HG03045 (cell line): ENCODE measurements around the gene ANKRD13A.

Source experiments
- ATAC-seq: cut with Tn5 transposase; IDR thresholded peaks from one replicate; pipeline ENCODE4 v1.9.1; 2021; ENCODE audit warnings: mild to moderate bottlenecking, moderate library complexity; ENCODE audit not compliant: unreplicated experiment

The ANKRD13A gene

GRCh38 chr12:109998904-109999648, at the start of gene ANKRD13A:
Gene ANKRD13A, plus strand, starts transcription at chr12:109999430. Its CDS starts 259 bp downstream, at chr12:109999689.
- ATAC-seq, result peak; percentile 54

GRCh38 chr12:109950625-109951024, 48.6 kb upstream of the ANKRD13A start:
- ATAC-seq, result no peak

DNA sequence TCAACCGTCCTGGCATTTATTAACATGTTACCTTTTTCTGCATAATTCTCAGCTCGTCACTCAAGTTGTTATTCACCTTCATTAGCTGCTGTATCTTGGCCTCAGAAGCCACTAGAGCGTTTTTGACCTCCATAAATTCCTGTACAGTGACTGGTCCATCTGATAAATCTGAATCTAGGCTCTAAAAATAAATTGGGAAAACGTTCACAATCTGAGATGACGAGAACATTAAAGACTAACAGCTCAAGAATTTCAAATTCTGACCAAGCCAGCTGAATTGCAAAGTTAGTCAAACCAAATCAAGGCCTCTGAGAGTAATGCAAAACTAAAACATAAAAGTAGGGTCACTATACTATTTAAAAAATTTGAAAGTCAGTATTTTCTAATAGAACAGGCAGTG, 48.1 kb upstream of the ANKRD13A start:
- ATAC-seq, result no peak

GRCh38 chr12:109951751-109952150, 47.5 kb upstream of the ANKRD13A start:
- ATAC-seq, result no peak

DNA sequence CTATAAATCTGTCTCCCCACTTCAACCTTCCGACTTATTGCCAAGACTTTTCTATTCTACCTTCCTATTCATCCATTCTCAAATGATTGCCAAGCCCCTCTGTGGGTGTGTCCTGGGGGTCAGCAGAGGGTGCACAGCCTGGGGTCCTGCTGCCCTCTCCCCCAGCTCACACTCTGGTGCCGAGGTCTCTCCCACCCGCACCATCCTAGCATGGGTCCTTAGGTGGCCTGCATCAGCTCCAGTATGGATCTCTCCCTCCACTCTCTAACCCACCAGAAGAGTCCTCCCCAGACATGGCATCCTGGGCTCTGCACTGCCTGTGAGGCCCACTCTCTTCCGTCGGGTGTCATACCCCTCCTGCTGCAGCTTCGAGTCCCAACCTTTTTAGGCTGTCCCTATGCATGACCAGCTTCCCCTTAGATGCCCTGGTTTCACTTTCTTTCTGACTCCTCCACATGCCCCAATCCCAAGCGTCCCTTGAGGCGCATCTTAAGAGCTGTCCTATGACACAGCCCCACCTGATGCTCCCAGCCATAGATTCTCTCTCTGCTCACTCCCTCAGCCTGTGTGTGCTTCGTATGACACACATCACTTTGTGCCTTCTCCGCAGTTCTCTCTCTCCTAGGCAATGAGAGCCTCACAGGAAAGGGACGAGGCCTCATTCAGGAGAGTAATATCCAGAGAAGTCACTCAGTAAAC, 46.9 kb upstream of the ANKRD13A start:
- no peak for ATAC-seq

- ATAC-seq, result no peak
Measured at GRCh38 chr12:109952873-109953272, 46.4 kb upstream of the ANKRD13A start.

DNA sequence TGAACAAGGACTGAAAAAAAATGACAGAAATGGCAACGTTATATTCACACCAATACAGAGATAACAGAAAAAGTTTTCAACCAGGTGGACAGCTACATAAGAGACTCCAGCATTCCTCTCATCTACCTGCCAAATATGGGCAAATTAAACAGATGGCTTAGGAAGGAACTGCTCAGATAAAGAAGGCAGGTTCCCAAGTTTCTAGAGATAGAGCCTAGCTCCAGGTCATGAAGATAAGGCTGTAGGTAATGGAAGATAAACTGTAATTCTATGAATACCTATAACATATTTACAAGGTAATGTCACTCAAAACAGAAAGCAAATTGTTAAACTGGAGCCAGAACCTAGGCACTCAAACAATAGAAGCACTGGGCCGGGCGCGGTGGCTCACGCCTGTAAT, 45.6 kb upstream of the ANKRD13A start:
- no peak for ATAC-seq

- ATAC-seq, result no peak
Measured at GRCh38 chr12:109958374-109958773, 40.9 kb upstream of the ANKRD13A start.

DNA sequence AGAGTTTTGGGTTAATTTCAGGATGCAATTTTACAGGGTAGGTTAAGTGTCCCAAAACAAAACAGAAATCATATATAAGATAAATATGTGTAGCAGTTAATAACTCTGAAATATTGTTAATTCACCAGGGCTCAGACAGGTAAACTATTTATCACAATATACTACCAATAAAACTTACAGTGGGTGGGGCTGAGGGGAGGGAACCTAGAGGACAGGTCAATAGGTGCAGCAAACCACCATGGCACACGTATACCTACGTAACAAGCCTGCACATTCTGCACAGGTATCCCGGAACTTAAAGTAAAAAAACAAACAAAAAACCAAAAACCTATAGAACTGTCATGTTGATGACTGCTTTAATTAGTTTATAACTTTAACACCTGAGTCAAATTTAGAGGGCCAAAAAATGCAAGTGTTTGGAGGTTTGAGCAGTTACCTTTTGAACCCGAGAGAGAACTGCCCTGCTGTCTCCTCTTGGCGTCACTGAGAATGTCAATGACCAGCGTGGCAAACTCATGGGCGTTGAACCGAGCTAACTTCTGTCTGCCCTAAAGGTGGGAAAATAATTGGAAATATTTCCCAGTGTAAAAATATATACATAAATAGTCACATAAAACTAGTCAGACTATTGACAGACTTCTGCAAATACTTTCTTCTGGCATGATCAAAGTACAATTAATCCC, 39.7 kb upstream of the ANKRD13A start:
- ATAC-seq, result no peak

- ATAC-seq, result no peak
Measured at GRCh38 chr12:109961201-109961600, 38.0 kb upstream of the ANKRD13A start.

DNA sequence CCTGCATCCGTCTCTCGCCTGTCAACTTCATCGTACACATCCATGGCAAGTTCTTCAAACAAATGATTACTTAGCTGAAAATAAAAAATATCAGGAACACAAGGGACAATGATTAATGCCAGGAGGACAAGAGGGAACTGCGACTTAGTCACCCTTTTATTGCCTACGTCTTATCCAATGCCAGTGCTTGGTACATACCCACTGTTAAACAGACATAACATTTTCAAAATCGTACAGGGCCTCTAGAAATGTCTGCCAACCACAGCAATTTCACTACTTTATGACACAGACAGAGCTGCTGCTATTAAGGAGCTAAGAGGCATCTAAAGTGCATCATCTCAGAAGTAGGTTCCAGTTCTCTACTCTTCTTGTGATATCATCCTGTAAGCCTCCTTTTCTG, 37.6 kb upstream of the ANKRD13A start:
- ATAC-seq, result no peak

DNA sequence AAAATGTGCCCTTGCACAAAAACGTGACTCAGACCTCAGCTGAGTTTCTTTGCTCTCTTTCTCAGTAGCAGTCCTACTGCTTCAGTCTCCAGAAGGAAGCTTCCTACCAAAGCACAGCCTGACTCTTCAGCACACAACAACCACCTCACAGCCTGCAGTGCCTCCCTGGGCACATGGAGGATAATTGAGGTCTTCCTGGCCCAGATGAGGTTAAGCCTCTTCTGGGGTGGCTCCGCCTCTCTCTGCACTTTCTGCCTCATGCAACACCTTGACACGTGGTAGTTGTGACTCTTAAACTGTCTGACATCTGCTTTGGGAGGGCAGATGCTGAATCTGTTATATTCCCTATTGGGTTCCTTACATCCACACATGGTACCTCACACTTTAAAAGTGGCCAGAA, 36.8 kb upstream of the ANKRD13A start:
- ATAC-seq, result no peak

DNA sequence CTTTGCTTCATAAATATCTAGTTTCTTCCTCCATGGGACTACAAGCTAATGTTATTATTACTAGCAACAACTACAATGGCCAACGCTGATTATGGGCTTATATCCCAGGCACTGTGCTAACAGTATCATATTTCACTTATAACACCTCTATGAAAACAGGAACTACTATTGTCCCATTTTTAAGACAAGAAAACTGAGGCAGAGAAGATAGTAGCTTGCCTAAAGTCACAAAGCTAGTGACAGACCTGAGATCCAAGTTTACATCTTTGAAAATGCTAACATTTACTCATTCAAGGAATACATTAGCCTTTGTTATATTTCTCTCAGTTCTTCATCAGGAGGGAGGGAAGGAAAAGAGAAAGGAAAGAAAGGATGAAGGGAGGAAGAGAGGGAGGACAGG, 35.9 kb upstream of the ANKRD13A start:
- no peak for ATAC-seq

GRCh38 chr12:109963743-109964429, 35.3 kb upstream of the ANKRD13A start:
- ATAC-seq, result no peak

DNA sequence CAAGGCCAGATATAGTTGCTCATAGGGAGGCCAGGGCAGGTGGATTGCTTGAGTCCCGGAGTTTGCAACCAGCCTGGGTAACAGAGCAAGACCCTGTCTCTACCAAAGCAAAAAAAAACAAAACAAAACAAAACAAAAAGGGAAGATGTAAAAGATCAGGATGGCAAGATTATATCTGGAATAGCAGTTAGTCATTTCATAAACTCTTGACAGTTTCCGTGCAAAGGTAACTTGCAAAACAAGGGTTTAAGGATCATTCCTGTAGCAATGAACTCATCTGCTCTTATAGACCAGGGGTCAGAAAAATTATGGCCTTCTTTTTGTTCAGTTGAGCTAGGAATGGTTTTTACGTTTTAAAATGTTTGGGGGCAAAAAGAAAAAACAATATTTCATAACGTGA, 32.7 kb upstream of the ANKRD13A start:
- ATAC-seq, result no peak

DNA sequence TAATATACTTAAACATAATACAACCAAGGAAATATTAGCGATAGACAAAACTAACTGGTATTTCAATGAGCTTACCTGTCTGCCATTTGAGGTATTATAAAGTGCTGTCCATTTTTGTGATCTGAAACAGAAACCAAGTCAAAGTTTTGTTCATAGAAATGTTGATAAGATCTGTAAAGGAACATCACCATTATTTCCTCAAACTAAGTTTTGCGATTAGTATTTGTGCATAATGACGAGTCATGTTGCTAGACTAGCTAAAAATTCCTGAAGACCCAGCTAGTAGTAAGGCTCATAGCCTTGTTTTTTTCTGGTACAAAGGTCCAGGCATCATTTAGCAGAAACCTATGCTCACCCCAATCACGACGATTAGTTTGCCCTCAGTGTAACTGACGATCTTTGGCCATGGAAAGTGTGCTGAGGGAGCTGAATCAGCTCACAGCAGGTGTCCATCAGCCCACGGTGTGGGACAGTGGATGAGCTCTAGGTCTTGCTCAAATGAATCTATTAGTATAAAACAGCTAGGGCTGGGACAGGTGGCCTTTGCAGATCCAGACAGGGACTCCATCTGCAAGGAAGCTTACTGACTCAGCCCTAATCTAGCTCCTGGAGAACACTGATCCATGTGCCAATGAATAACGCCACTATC, 31.7 kb upstream of the ANKRD13A start:
- ATAC-seq, result no peak

DNA sequence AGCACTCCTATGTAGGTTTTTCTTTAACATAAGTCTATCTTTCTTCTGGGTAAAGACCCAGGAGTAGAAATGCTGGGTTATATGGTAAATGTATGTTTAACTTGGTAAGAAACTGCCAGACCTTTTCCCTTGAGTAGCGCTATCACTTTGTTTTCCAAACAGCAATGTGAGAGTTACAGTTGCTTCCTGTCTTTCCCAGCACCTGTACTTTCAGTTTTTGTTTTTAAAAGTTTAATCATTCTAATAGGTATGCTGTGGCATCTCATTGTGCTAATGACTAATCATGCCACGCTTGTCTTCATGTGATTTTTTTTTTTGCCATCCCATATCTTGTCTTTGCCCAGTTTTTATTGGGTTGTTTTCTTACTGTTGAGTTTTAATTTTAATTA, 31.2 kb upstream of the ANKRD13A start:
- no peak for ATAC-seq

- ATAC-seq, result no peak
Measured at GRCh38 chr12:109968801-109969200, 30.4 kb upstream of the ANKRD13A start.

DNA sequence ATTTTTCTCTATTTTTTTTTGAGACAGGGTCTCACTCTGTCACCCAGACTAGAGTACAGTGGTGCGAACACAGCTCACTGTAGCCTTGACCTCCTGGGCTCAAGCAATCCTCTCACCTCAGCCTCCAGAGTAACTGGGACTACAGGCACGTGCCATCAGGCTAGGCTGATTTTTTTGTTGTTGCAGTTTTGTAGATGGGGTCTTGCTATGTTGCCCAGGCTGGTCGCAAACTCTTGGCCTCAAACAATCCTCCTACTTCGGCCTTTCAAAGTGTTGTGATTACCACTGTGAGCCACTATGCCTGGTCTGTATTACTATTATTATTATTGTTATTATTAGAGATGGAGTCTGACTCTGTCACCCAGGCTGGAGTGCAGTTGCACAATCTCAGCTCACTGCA, 26.4 kb upstream of the ANKRD13A start:
- no peak for ATAC-seq

DNA sequence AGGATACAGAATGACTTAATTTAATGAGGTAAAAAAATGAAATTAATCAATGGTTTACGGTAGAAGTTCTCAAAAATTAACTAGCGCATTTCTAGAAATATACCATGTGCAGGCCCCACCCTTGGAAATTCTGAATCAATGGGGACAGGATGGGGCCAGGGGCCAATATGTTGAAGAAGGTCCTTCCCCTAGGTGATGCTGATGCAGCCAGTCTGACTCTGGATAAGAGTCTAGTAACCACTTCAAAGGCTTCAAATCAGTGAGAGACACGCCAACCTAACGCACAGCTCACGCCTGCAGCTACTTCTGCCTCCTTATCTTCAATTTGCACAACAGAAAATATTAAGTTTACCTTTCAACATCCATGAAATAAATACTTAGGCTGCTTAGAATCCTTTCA, 17.9 kb upstream of the ANKRD13A start:
- ATAC-seq, result no peak

GRCh38 chr12:109982210-109982609, 17.0 kb upstream of the ANKRD13A start:
- ATAC-seq, result no peak
